Fibroblast of the aortic adventitia (primary cell): Measurements from ENCODE around the gene SHKBP1. TPM values are rescaled to one million over a fixed set of nuclear protein-coding genes. Genes with fewer than 3 reads are reported as not detected.

Experiments
- DNase-seq: peaks from one replicate; pipeline ENCODE4 v3.0.0-alpha.2; 2010; ENCODE audit warnings: low read depth
- H3K4me3 ChIP-seq: 2 replicates; pipeline ENCODE4 v1.5.1; 2011; ENCODE audit warnings: low read depth, mild to moderate bottlenecking, control low read depth, low read length, moderate library complexity
- CTCF ChIP-seq: IDR thresholded peaks from 2 replicates; pipeline ENCODE4 v1.5.1; 2011; ENCODE audit warnings: mild to moderate bottlenecking, low read length, control low read depth, inconsistent platforms; ENCODE audit not compliant: insufficient read depth
- total RNA-seq: library from RNA; depleted of rRNA; stranded (reverse); fragments of >200 nt; gene quantifications from 2 replicates; pipeline ENCODE4 v1.2.3, GENCODE V29; 2012; ENCODE audit warnings: low replicate concordance

The SHKBP1 gene
- total RNA-seq, 1 donor: 24.9 TPM

- no peak for TF ChIP-seq CTCF
- no peak overlapping the region for H3K4me3 ChIP-seq
- DNase-seq: no peak
Observed at GRCh38 chr19:40547836-40548235, 28.8 kb upstream of the SHKBP1 start.

GRCh38 chr19:40549007-40549708 lies 27.5 kb upstream of the SHKBP1 start:
- TF ChIP-seq CTCF: peak; percentile 49
- DNase-seq: peak; percentile 27
- no peak overlapping the region for H3K4me3 ChIP-seq

- no peak for TF ChIP-seq CTCF
- DNase-seq: no peak
- H3K4me3 ChIP-seq: no peak overlapping the region
Observed at GRCh38 chr19:40550951-40551350, 25.7 kb upstream of the SHKBP1 start.

- DNase-seq: no peak
- no peak overlapping the region for H3K4me3 ChIP-seq
- no peak for TF ChIP-seq CTCF
Observed at GRCh38 chr19:40552848-40553247, 23.8 kb upstream of the SHKBP1 start.

- H3K4me3 ChIP-seq: no peak overlapping the region
- no peak for DNase-seq
- no peak for TF ChIP-seq CTCF
Observed at GRCh38 chr19:40553885-40554857, 22.5 kb upstream of the SHKBP1 start.

- H3K4me3 ChIP-seq: no peak overlapping the region
- no peak for DNase-seq
- no peak for TF ChIP-seq CTCF
Observed at GRCh38 chr19:40555978-40556689, 20.5 kb upstream of the SHKBP1 start.
